Germinal center (tissue), 1 donor: ENCODE measurements around the gene PPP1R14D.
A peak's percentile ranks its signal among the peaks of the same experiment; 100 is the strongest.

ENCODE experiments used
- DNase-seq: peaks from one replicate; pipeline ENCODE4 v3.0.0; 2012; ENCODE audit warnings: mixed read lengths, low spot score

PPP1R14D gene

DNA sequence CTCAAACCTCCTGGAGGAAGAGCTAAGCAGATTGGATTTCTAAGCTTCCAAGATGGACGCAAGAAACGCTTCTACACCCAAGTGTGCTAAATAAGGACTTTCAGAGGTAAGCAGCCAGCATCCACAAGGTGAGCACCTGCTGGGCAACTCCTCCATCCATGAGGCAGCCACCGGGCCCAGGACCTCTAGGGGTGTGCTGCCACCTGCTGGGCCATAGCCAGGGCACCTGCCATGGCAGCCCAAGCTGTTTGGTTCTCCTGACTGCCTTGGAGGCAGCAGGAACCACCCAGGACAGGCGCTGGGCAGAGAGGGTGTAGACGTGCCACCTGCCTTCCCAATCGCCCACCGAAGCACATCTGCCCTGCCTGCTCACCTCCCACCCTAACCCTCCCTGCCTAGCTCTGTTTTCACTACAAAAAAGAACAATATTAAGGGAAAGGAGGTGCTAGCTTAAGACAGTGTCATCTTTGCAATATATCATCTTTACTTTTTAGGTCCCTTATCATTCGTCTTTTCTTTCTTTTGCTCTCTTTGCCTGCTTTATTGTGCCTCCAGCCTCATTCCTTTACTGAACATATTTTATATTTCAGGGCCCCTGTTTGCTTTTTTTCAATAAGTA is 45.8 kb downstream of the PPP1R14D start:
- peak; percentile 76 for DNase-seq

GRCh38 chr15:40776537-40777141 is 51.9 kb downstream of the PPP1R14D start:
- no peak for DNase-seq

DNA sequence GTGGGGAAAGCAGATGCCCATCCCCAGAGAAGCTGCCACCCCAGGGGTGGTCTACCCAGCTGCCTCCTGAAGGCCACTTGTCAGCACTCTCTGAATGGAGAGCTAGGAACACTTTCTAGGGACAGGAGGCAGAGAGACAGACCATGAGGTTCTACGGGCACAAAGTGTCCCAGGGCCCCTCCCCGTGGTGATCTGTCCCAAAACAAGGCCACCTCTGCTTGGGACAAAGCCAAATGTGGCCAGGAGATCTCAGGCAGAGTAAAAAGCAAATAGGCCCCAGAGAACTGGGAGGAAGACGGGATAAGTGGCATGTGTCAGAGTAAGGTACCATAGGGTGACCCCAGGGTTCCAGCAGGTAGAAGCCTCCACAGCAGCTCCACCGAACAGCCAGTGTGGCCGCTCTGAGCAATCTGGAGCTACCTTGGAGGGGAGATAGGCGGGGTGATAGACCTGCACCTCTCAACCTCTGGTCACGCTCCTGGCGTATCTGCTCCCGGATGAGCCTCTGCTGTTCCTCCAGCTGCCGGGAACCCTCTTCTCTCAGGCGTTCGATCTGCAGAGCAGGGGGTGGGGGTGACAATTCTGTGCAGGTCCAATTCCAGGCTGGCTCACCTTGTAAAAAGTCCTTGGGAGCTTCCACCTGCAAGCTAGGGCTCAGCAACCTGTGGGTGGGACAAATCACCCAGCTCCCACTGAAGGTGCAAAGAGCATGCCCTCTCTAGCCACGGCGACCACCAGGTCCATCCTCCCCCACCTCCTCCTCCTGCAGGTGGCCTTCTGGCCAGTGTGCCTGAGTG is 52.6 kb downstream of the PPP1R14D start:
- no peak for DNase-seq

- DNase-seq, result no peak
Measured at GRCh38 chr15:40775007-40775406, 53.5 kb downstream of the PPP1R14D start.

DNA sequence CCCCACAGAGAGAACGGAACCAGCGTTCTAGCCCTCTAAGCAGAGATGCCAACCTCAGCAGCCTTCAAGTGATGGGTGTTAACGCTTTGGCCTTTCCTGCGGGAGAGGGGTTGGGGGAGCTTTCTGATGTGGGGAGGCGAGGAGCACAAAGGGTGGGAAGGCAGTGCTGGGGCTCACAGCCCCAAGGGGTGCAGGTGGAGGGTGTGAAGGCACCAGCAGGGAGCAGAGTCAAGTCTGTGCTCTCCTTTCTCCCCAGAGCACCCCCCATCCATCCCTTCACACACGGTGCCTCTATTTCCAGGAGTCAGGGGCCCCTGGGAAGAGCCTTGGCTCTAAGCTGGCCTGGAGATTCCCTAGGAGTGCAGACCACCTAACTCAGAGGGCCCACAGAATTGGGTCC is 54.6 kb downstream of the PPP1R14D start:
- no peak for DNase-seq

- no peak for DNase-seq
Measured at GRCh38 chr15:40773496-40773895, 55.0 kb downstream of the PPP1R14D start.

DNA sequence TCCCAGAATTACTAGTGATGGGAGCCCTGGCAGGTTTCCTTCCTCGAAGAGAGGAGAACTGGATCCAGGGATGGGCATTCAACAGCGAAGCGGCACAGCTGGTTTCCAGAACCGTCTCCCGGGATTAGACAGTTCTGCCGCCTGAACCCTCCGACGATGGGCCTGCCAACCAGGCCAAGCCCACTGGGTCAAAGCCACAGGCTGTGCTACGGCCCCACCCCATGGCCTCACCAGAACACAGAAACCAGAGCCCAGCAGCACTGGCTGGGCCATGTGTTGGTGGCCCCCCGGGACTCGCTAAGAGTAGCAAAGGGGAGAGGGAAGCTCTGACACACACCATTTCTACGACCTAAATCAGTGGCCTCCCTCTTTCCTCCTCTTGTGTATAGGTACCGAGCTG is 56.5 kb downstream of the PPP1R14D start:
- no peak for DNase-seq

- no peak for DNase-seq
Measured at GRCh38 chr15:40771242-40771641, 57.3 kb downstream of the PPP1R14D start.

GRCh38 chr15:40770147-40770721 is 58.3 kb downstream of the PPP1R14D start:
- DNase-seq, result peak; percentile 60

GRCh38 chr15:40769274-40770146 is 59.0 kb downstream of the PPP1R14D start, which contains the start of gene C15orf62:
Gene C15orf62 (plus strand): TSS chr15:40769980. CDS start chr15:40770496, 516 bp downstream.
- peak; percentile 87 for DNase-seq

GRCh38 chr15:40768521-40769273 is 59.8 kb downstream of the PPP1R14D start:
- DNase-seq, result peak; percentile 71

DNA sequence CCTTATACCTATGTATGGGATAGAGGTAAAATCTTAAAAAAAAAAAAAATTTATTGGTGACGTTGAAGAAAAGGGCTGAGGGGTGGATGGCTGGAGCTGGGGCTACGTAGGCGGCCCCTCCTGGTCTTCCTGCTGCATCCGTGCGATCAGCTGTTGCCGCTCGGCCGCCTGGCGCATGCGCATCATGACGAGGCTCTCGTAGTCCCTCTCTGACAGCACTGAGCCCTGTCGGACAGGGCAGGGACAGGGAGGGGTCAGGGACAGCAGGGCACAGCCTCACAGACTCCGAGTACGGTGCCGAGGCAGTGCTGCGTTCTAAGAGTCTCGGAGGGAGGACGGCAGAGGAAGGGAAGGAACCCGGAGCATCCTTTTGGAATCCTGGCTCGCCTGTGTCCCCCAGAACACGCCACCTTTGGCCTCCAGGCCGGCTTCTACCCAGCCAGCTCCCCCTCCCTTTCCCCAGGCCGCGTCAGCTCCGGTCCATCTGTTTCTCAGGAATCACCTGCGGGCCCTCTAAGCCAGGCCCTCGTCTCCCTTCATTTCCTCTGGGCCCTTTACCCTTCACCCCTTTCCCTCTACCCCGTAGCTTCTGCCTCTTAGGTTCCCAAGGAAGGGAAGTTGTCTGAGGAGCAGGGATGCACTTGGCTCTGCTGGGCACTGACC is 60.5 kb downstream of the PPP1R14D start:
- no peak for DNase-seq

- no peak for DNase-seq
Measured at GRCh38 chr15:40766906-40767837, 61.3 kb downstream of the PPP1R14D start.

GRCh38 chr15:40766194-40766815 is 62.2 kb downstream of the PPP1R14D start:
- DNase-seq, result no peak
